Caco-2 (cell line): ENCODE results near the gene ZNF235. TPM values are rescaled to one million over a fixed set of nuclear protein-coding genes. Genes with fewer than 3 reads are reported as not detected.

ENCODE experiments used
- BruUV-seq: library from RNA; stranded (reverse); fragments of 400-500 nt; replicated peaks from 2 replicates; lab custom pipeline; 2021; lab: Mats Ljungman, UMichigan
- CTCF ChIA-PET: fragments of 300-600 bp; sonication (Branson Sonifier 250); formaldehyde crosslinking; loops from one replicate; lab custom pipeline; 2022; ENCODE audit warnings: antibody characterized with exemption; lab: Charles Lee
- POLR2A ChIA-PET: fragments of 300-600 bp; sonication (Branson Sonifier 250); formaldehyde crosslinking; loops from one replicate; lab custom pipeline; 2022; ENCODE audit warnings: antibody characterized with exemption; lab: Charles Lee
- DNase-seq, 2 experiments: peaks; one replicate each; pipeline versions ENCODE4 v3.0.0 to v3.0.0-alpha.2; 2020 to 2022
- H3K27me3 ChIP-seq: replicated peaks from 2 replicates; pipeline ENCODE4 v1.6.0; 2011; ENCODE audit warnings: low read length; ENCODE audit not compliant: control insufficient read depth, insufficient read depth
- H3K36me3 ChIP-seq: 2 replicates; pipeline ENCODE4 v1.5.1; 2011; ENCODE audit warnings: low read length; ENCODE audit not compliant: control insufficient read depth, insufficient read depth
- H3K4me1 ChIP-seq: fragments of 250-450 bp; sonication (Bioruptor Pico); 2 replicates; pipeline ENCODE4 v1.5.1; 2020; ENCODE audit warnings: mild to moderate bottlenecking
- H3K4me3 ChIP-seq: 2 replicates; pipeline ENCODE4 v1.5.1; 2011; ENCODE audit warnings: low read depth, mild to moderate bottlenecking, control low read depth, low read length
- H3K9me3 ChIP-seq: fragments of 250-450 bp; sonication (Bioruptor Pico); 2 replicates; pipeline ENCODE4 v1.5.1; 2020; ENCODE audit warnings: mild to moderate bottlenecking, moderate library complexity
- H3K27ac Mint-ChIP-seq: one replicate; pipeline ENCODE4 v1.8.0; 2022; ENCODE audit warnings: mixed read lengths; ENCODE audit not compliant: unreplicated experiment
- H3K27me3 Mint-ChIP-seq: one replicate; pipeline ENCODE4 v1.8.0; 2022; ENCODE audit warnings: mixed read lengths; ENCODE audit not compliant: insufficient read depth, unreplicated experiment
- H3K36me3 Mint-ChIP-seq: one replicate; pipeline ENCODE4 v1.8.0; 2022; ENCODE audit warnings: mild to moderate bottlenecking, mixed read lengths; ENCODE audit not compliant: insufficient read depth, unreplicated experiment
- H3K4me1 Mint-ChIP-seq: one replicate; pipeline ENCODE4 v1.8.0; 2022; ENCODE audit warnings: low read depth, mixed read lengths; ENCODE audit not compliant: unreplicated experiment
- H3K4me3 Mint-ChIP-seq: one replicate; pipeline ENCODE4 v1.8.0; 2022; ENCODE audit warnings: mild to moderate bottlenecking, moderate library complexity, mixed read lengths; ENCODE audit not compliant: unreplicated experiment
- H3K9me3 Mint-ChIP-seq: one replicate; pipeline ENCODE4 v1.8.0; 2022; ENCODE audit warnings: mixed read lengths; ENCODE audit not compliant: unreplicated experiment
- CTCF ChIP-seq, 2 experiments: fragments of 200-600 bp in 1 of 2; IDR thresholded peaks; 1 replicate in 1 of 2; 2 replicates in 1 of 2; pipeline versions ENCODE4 v1.5.1 to v1.8.0; 2011 to 2022; ENCODE audit warnings: antibody characterized with exemption in 1 of 2, control low read depth in 1 of 2, inconsistent platforms in 1 of 2, low read depth in 1 of 2, low read length in 1 of 2, mild to moderate bottlenecking in 1 of 2, moderate library complexity in 1 of 2; ENCODE audit not compliant: insufficient read depth in 1 of 2, severe bottlenecking in 1 of 2, unreplicated experiment in 1 of 2
- intact Hi-C: fragments of 100-400 bp; cut with micrococcal nuclease; formaldehyde crosslinking; loops from one replicate; pipeline ENCODE4 v1.10.0; 2022; ENCODE audit not compliant: unreplicated experiment
- total RNA-seq: library from RNA; stranded (reverse); gene quantifications from 2 replicates; pipeline ENCODE4 v1.2.3, GENCODE V29; 2022

The ZNF235 gene
- total RNA-seq, 1 experiment from 2014 or later = 9.2 TPM

- no TSS peak for BruUV-seq
- Histone ChIP-seq H3K4me1 (no peaks in the 10 kb centered on the region; the same call in 1 of the 2 replicates), H3K9me3 (peaks cover 7% of the 10 kb centered on the region), H3K4me3 (peak overlapping the region; percentile 71), H3K36me3 (no peaks in the 10 kb centered on the region), H3K27me3 (no peaks in the 10 kb centered on the region)
- Mint-ChIP-seq H3K27ac (peak overlapping the region; percentile 53), H3K36me3 (peaks cover 6% of the 10 kb centered on the region), H3K9me3 (peaks cover 22% of the 10 kb centered on the region), H3K4me3 (peak overlapping the region; percentile 88), H3K4me1 (peaks cover 5% of the 10 kb centered on the region), H3K27me3 (no peaks in the 10 kb centered on the region)
- no peak for TF ChIP-seq CTCF (IDR thresholded peaks at IDR 0.05; ENCODE audit: insufficient read depth in 1 of 2, low read depth in 1 of 2, low read length in 1 of 2, severe bottlenecking in 1 of 2, unreplicated experiment in 1 of 2)
- intact Hi-C loops = no loop called here
- CTCF ChIA-PET = interaction anchor here (0.6 kb wide), 1 partner anchor 625 kb away, joined by 3 read pairs; no protein-coding TSS in a partner anchor
- DNase-seq = no peak
- POLR2A ChIA-PET = interaction anchor here (1.0 kb wide), 1 partner anchor 43 kb away, joined by 4 read pairs; no protein-coding TSS in a partner anchor
Measured at GRCh38 chr19:44260695-44261446, 44.0 kb downstream of the ZNF235 start.

- BruUV-seq = no TSS peak
- no peak for TF ChIP-seq CTCF (IDR thresholded peaks at IDR 0.05; ENCODE audit: insufficient read depth in 1 of 2, low read depth in 1 of 2, low read length in 1 of 2, severe bottlenecking in 1 of 2, unreplicated experiment in 1 of 2)
- Mint-ChIP-seq H3K27ac (peak overlapping the region; percentile 53), H3K27me3 (no peaks in the 10 kb centered on the region), H3K36me3 (peaks cover 6% of the 10 kb centered on the region), H3K4me3 (peak overlapping the region; percentile 88), H3K9me3 (peaks cover 28% of the 10 kb centered on the region), H3K4me1 (peaks cover 5% of the 10 kb centered on the region)
- intact Hi-C loops = no loop called here
- H3K36me3 ChIP-seq = no peaks in the 10 kb centered on the region
- H3K27me3 ChIP-seq = no peaks in the 10 kb centered on the region
- ChIA-PET POLR2A (interaction anchor here (1.0 kb wide), 1 partner anchor 44 kb away, joined by 4 read pairs; no protein-coding TSS in a partner anchor), CTCF (no interaction called here)
- H3K4me3 ChIP-seq = peak overlapping the region; percentile 71
- peaks cover 13% of the 10 kb centered on the region for H3K9me3 ChIP-seq
- no peaks in the 10 kb centered on the region; the same call in 1 of the 2 replicates for H3K4me1 ChIP-seq
- peak in 1 of 2 experiments; percentile 14 for DNase-seq
Measured at GRCh38 chr19:44260343-44260681, 44.5 kb downstream of the ZNF235 start.

- H3K4me3 ChIP-seq = peak overlapping the region; percentile 71; the same call in 1 of the 2 replicates
- Mint-ChIP-seq H3K9me3 (peaks cover 42% of the 10 kb centered on the region), H3K4me3 (peak overlapping the region; percentile 88), H3K36me3 (peaks cover 6% of the 10 kb centered on the region), H3K4me1 (peaks cover 18% of the 10 kb centered on the region), H3K27me3 (no peaks in the 10 kb centered on the region), H3K27ac (no peak overlapping the region)
- no peaks in the 10 kb centered on the region for H3K36me3 ChIP-seq
- H3K4me1 ChIP-seq = peaks cover 4% of the 10 kb centered on the region; the same call in 1 of the 2 replicates
- ChIA-PET POLR2A (no interaction called here), CTCF (no interaction called here)
- intact Hi-C loops = loop anchor here (1.0 kb wide), 2 partner anchors 46 to 97 kb away; partner anchors contain the start of genes ZNF112 and ZNF235
- TF ChIP-seq CTCF (IDR thresholded peaks at IDR 0.05; ENCODE audit: insufficient read depth in 1 of 2, low read depth in 1 of 2, low read length in 1 of 2, severe bottlenecking in 1 of 2, unreplicated experiment in 1 of 2) = no peak
- no peak for DNase-seq
- H3K9me3 ChIP-seq = peaks cover 13% of the 10 kb centered on the region
- no peaks in the 10 kb centered on the region for H3K27me3 ChIP-seq
- BruUV-seq = no TSS peak
Measured at GRCh38 chr19:44258835-44259413, 45.9 kb downstream of the ZNF235 start.
